IMR-90 (cell line): Measurements from ENCODE around the gene TMEM200A. TPM values are rescaled to one million over a fixed set of nuclear protein-coding genes. Genes with fewer than 3 reads are reported as not detected.

ENCODE experiments used
- ATAC-seq: fragments of 200-7000 bp; cut with Tn5 transposase; 2 replicates; pipeline ENCODE4 v1.9.1; 2020; ENCODE audit warnings: low read depth, mild to moderate bottlenecking, moderate library complexity
- BruUV-seq: library from RNA; stranded (reverse); fragments of 400-500 nt; replicated peaks from 2 replicates; lab custom pipeline; 2021; lab: Mats Ljungman, UMichigan
- CTCF ChIA-PET: fragments of 300-600 bp; formaldehyde crosslinking; extraction: SDS; loops from one replicate; lab custom pipeline; 2021; ENCODE audit warnings: antibody characterized with exemption; lab: Yijun Ruan, JAX
- POLR2A ChIA-PET: fragments of 300-600 bp; sonication (Branson Sonifier 250); formaldehyde crosslinking; loops from one replicate; lab custom pipeline; 2022; ENCODE audit warnings: antibody characterized with exemption; ENCODE audit not compliant: unreplicated experiment; lab: Charles Lee
- DNase-seq: peaks from one replicate; pipeline ENCODE4 v3.0.0; 2013
- H2AFZ ChIP-seq: replicated peaks from 2 replicates; pipeline ENCODE3; 2013; ENCODE audit warnings: low read length, mild to moderate bottlenecking; ENCODE audit not compliant: poor library complexity
- H2AK5ac ChIP-seq: 2 replicates; pipeline ENCODE4 v1.6.1; 2013; ENCODE audit warnings: low read depth, low read length, inconsistent platforms
- H2AK9ac ChIP-seq: replicated peaks from 2 replicates; pipeline ENCODE3; 2013; ENCODE audit warnings: mild to moderate bottlenecking, low read depth, low read length, moderate library complexity; ENCODE audit not compliant: poor library complexity
- H2BK120ac ChIP-seq: 2 replicates; pipeline ENCODE4 v1.6.1; 2013; ENCODE audit warnings: low read depth, low read length, inconsistent platforms
- H2BK15ac ChIP-seq: 3 replicates; pipeline ENCODE4 v1.6.1; 2013; ENCODE audit warnings: low read depth, low read length, inconsistent platforms
- H2BK20ac ChIP-seq: 2 replicates; pipeline ENCODE4 v1.6.1; 2013; ENCODE audit warnings: low read depth, mild to moderate bottlenecking, inconsistent platforms, low read length, moderate library complexity
- H2BK5ac ChIP-seq: 2 replicates; pipeline ENCODE4 v1.6.1; 2013; ENCODE audit warnings: mild to moderate bottlenecking, low read depth, low read length, inconsistent platforms; ENCODE audit not compliant: poor library complexity, severe bottlenecking
- H3K14ac ChIP-seq: replicated peaks from 2 replicates; pipeline ENCODE4 v1.6.1; 2013; ENCODE audit warnings: low read depth, low read length, inconsistent platforms
- H3K18ac ChIP-seq: 2 replicates; pipeline ENCODE4 v1.6.1; 2013; ENCODE audit warnings: low read depth, low read length, control low read depth
- H3K23ac ChIP-seq: 2 replicates; pipeline ENCODE4 v1.6.1; 2013; ENCODE audit warnings: low read depth, low read length, inconsistent platforms
- H3K27ac ChIP-seq: 2 replicates; pipeline ENCODE4 v1.5.1; 2013; ENCODE audit warnings: mild to moderate bottlenecking, control low read depth, low read length; ENCODE audit not compliant: insufficient read depth
- H3K27me3 ChIP-seq: 2 replicates; pipeline ENCODE4 v1.6.1; 2013; ENCODE audit warnings: low read length; ENCODE audit not compliant: control insufficient read depth, insufficient read depth
- H3K36me3 ChIP-seq: 2 replicates; pipeline ENCODE4 v1.6.1; 2013; ENCODE audit warnings: low read length, mixed read lengths; ENCODE audit not compliant: control insufficient read depth, insufficient read depth
- H3K4ac ChIP-seq: 2 replicates; pipeline ENCODE4 v1.6.1; 2013; ENCODE audit warnings: low read depth, low read length, inconsistent platforms
- H3K4me1 ChIP-seq: 2 replicates; pipeline ENCODE4 v1.6.1; 2013; ENCODE audit warnings: low read length, mixed read lengths; ENCODE audit not compliant: control insufficient read depth, insufficient read depth
- H3K4me2 ChIP-seq: 2 replicates; pipeline ENCODE4 v1.6.1; 2013; ENCODE audit warnings: low read depth, mild to moderate bottlenecking, control low read depth, low read length, moderate library complexity
- H3K4me3 ChIP-seq: 2 replicates; pipeline ENCODE4 v1.5.1; 2013; ENCODE audit warnings: low read depth, mild to moderate bottlenecking, control low read depth, low read length, moderate library complexity; ENCODE audit not compliant: insufficient read depth
- H3K56ac ChIP-seq: 2 replicates; pipeline ENCODE4 v1.6.1; 2013; ENCODE audit warnings: low read length, inconsistent platforms; ENCODE audit not compliant: insufficient read depth; ENCODE audit errors: extremely low read depth
- H3K79me1 ChIP-seq, 2 experiments: 2 replicates each; pipeline ENCODE4 v1.6.1; 2013; ENCODE audit warnings: low read length in 2 of 2, inconsistent platforms in 1 of 2, low read depth in 1 of 2
- H3K9ac ChIP-seq: 2 replicates; pipeline ENCODE4 v1.6.1; 2013; ENCODE audit warnings: low read depth, low read length, control low read depth
- H3K9me1 ChIP-seq: 2 replicates; pipeline ENCODE4 v1.6.1; 2013; ENCODE audit warnings: low read length, inconsistent platforms; ENCODE audit not compliant: insufficient read depth
- H3K9me3 ChIP-seq: 2 replicates; pipeline ENCODE4 v1.6.1; 2013; ENCODE audit warnings: low read length; ENCODE audit not compliant: control insufficient read depth, insufficient read depth
- H4K20me1 ChIP-seq: 2 replicates; pipeline ENCODE4 v1.6.1; 2013; ENCODE audit warnings: low read length, inconsistent platforms; ENCODE audit not compliant: insufficient read depth
- H4K5ac ChIP-seq: 2 replicates; pipeline ENCODE4 v1.6.1; 2013; ENCODE audit warnings: mild to moderate bottlenecking, low read depth, low read length, control low read depth
- H4K8ac ChIP-seq, 2 experiments: 2 replicates each; pipeline ENCODE4 v1.6.1; 2013; ENCODE audit warnings: low read depth in 2 of 2, low read length in 2 of 2, control low read depth in 1 of 2, inconsistent platforms in 1 of 2
- H4K91ac ChIP-seq: 2 replicates; pipeline ENCODE4 v1.6.1; 2013; ENCODE audit warnings: low read depth, low read length, inconsistent platforms; ENCODE audit not compliant: insufficient read depth
- RCOR1 ChIP-seq: IDR thresholded peaks from 2 replicates; pipeline ENCODE4 v1.6.1; 2012; ENCODE audit warnings: mild to moderate bottlenecking, low read length, improper control_type of control experiment; ENCODE audit not compliant: insufficient replicate concordance
- RFX5 ChIP-seq: IDR thresholded peaks from 2 replicates; pipeline ENCODE4 v1.8.0; 2012; ENCODE audit warnings: low read depth, mild to moderate bottlenecking, low read length, moderate library complexity
- dilution Hi-C: fragments of 300-500 bp; cut with HindIII; formaldehyde crosslinking; loops from one replicate; pipeline ENCODE4 v1.14.3; 2018; ENCODE audit warnings: low sequenced_read_pairs; ENCODE audit not compliant: unreplicated experiment
- in situ Hi-C: fragments of 300-500 bp; cut with MboI; formaldehyde crosslinking; loops from 3 replicates; pipeline ENCODE4 v1.14.3; 2019; ENCODE audit warnings: low sequenced_read_pairs, inconsistent platforms, mixed read lengths
- intact Hi-C: fragments of 100-400 bp; cut with micrococcal nuclease; formaldehyde crosslinking; loops from 2 replicates; pipeline ENCODE4 v1.10.0; 2022
- polyA plus RNA-seq, 3 experiments: library from polyadenylated mRNA; depleted of rRNA; stranded (reverse); fragments of >200 nt; gene quantifications; 2 replicates each; pipeline ENCODE4 v1.2.3, GENCODE V29; 2012; ENCODE audit warnings: low replicate concordance in 1 of 3
- total RNA-seq: library from RNA; depleted of rRNA; stranded (reverse); fragments of >200 nt; gene quantifications from 2 replicates; pipeline ENCODE4 v1.2.3, GENCODE V29; 2012
- TF ChIP-seq, protein P1 (sequence below): conservative IDR thresholded peaks from 2 replicates; pipeline ENCODE4 v1.5.1; 2012; ENCODE audit warnings: mild to moderate bottlenecking, low read depth, low read length, improper control_type of control experiment

TMEM200A gene
- total and polyA plus RNA-seq, 2 of the 4 experiments (the other 2 are of a cell fraction) = 22.8 to 37.1 TPM

DNA sequence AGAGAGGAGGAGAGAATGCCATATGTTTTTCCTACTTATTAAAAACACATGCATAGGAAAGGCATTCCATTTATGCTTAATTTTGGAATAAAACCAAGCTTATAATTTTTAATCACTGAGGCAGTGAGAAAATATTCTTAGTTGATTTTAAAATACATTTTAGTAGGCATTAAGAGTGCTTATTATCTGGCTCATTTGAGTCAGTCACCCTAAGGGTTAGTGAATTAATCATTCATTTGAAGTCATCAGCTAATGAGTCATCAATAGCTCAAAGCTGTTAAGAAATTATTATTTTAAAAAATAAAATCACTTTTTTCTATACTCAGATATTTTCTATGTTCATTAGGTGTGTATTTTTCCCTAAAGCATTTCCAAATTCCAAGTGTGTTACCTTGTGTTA lies 81.6 kb downstream of the TMEM200A start:
- no peaks in the 10 kb centered on the region for H4K20me1 ChIP-seq
- no peak for DNase-seq

More for the DNA sequence above, 81.6 kb downstream of the TMEM200A start:
- Histone ChIP-seq H3K27ac (no peak overlapping the region), H2BK120ac (no peak overlapping the region), H3K36me3 (no peaks in the 10 kb centered on the region), H3K9me3 (no peaks in the 10 kb centered on the region), H2AK5ac (no peak overlapping the region), H3K4me1 (no peaks in the 10 kb centered on the region), H4K8ac (no peak overlapping the region), H3K23ac (no peak overlapping the region), H3K79me1 (peaks cover 0 to 3% of the 10 kb centered on the region in 2 experiments; a peak in 2 of 4 replicates), H2AK9ac (no peak overlapping the region), H2AFZ (no peak overlapping the region), H2BK20ac (no peak overlapping the region), H3K14ac (no peak overlapping the region), H3K9me1 (no peaks in the 10 kb centered on the region), H4K91ac (no peak overlapping the region), H3K56ac (no peak overlapping the region), H3K18ac (no peak overlapping the region), H2BK5ac (no peak overlapping the region), H4K5ac (no peak overlapping the region), H3K27me3 (no peaks in the 10 kb centered on the region), H3K4me3 (no peak overlapping the region), H2BK15ac (no peak overlapping the region), H3K4me2 (no peak overlapping the region), H3K4ac (no peak overlapping the region), H3K9ac (no peak overlapping the region)
- POLR2A ChIA-PET = no interaction called here
- TF ChIP-seq, protein P1, sequence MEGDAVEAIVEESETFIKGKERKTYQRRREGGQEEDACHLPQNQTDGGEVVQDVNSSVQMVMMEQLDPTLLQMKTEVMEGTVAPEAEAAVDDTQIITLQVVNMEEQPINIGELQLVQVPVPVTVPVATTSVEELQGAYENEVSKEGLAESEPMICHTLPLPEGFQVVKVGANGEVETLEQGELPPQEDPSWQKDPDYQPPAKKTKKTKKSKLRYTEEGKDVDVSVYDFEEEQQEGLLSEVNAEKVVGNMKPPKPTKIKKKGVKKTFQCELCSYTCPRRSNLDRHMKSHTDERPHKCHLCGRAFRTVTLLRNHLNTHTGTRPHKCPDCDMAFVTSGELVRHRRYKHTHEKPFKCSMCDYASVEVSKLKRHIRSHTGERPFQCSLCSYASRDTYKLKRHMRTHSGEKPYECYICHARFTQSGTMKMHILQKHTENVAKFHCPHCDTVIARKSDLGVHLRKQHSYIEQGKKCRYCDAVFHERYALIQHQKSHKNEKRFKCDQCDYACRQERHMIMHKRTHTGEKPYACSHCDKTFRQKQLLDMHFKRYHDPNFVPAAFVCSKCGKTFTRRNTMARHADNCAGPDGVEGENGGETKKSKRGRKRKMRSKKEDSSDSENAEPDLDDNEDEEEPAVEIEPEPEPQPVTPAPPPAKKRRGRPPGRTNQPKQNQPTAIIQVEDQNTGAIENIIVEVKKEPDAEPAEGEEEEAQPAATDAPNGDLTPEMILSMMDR = no peak
- TF ChIP-seq RFX5 (no peak), RCOR1 (no peak)
- BruUV-seq = no TSS peak
- CTCF ChIA-PET = no interaction called here
- no peak for ATAC-seq
- dilution Hi-C loops = no loop called here
- in situ Hi-C loops = no loop called here
- intact Hi-C loops = no loop called here
